ENCODE results near the gene LRRC4C.

The LRRC4C gene

GRCh38 chr11:40104941-40105550, 1354.4 kb downstream of the LRRC4C start:
- no peak for DNase-seq (ENCODE audit: low read depth, low spot score)

- no peak for DNase-seq (ENCODE audit: low read depth, low spot score)
Measured at GRCh38 chr11:40100781-40101180, 1358.7 kb downstream of the LRRC4C start.

GRCh38 chr11:40100162-40100553, 1359.3 kb downstream of the LRRC4C start:
- no peak for DNase-seq (ENCODE audit: low read depth, low spot score)

- no peak for DNase-seq (ENCODE audit: low read depth, low spot score)
Measured at GRCh38 chr11:40099426-40100161, 1359.9 kb downstream of the LRRC4C start.

GRCh38 chr11:40095446-40095845, 1364.0 kb downstream of the LRRC4C start:
- DNase-seq (ENCODE audit: low read depth, low spot score), result no peak

- no peak for DNase-seq (ENCODE audit: low read depth, low spot score)
Measured at GRCh38 chr11:40094954-40095353, 1364.5 kb downstream of the LRRC4C start.

GRCh38 chr11:40080434-40080833, 1379.0 kb downstream of the LRRC4C start:
- DNase-seq (ENCODE audit: low read depth, low spot score), result no peak
